ENCODE data around the gene ACAP2.

Gene ACAP2

DNA sequence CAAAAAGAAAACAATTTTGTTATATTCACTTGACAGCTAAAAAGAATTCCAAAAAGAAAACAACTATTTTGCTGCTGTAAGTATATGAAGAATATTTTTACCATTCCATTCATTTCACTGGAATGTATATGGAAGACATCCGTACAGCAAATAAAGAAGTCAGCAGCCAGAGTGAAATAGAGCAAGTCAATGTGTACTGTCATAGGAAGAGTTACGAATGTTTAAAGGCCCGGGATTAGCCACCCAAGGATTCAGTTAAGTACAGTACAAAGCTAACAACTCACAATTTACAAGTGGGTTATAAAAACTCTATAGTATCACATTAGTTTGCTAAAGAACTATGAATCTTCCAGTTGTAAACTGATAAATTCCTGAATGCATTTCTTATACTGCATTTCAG, 157.4 kb downstream of the ACAP2 start:
- DNase-seq: no peak

DNA sequence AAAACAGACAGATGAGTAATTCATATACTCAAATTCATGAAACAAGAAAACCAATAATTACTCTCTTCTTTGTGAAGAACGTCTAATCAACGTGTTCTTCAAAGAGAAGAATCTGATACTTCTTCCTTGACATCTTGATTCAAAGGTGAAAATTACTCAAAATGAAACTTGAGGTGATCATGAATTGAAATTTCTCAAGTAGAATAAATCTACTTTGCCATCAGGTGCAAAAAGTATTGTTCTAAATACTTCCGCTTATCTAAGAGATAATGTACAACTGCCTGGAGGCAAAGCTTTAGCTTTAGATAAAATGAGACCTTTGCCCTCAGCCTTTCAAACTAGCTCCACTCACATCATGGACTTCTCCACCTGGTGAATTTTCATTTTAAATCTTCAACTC, 158.0 kb downstream of the ACAP2 start:
- DNase-seq: no peak

GRCh38 chr3:195282961-195283360, 159.9 kb downstream of the ACAP2 start:
- no peak for DNase-seq

DNA sequence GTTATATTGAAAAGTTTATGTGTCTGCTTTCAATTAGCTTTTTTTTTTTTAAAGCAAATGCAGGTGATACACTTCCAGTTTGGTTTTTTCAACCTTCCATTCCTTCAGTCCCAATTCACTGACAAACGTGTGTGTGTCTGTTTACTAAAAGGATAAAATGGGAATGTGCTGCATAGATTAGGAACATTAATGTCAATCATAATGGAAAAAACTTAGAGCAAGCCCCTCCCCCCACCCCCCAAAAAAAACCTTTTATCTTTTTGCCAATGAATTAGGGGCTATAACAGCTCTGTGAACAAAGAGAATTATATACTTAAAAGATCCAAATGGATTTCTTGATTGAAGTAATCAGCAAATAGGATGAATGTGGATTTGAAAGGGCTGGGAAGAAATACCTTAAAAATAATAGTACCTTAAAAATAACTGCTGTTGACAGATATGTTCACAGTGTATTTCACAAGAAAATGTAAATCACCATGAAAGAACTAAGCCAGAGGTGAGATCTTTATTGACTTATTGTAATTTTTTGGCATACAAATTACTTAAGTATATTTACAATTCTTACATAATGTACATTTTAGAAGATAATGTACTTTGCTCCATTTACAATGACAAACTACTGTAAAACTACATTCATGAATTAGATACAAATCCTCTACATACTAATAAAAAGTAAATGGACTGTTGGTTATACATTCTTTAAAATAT, 168.4 kb downstream of the ACAP2 start:
- DNase-seq: no peak

DNA sequence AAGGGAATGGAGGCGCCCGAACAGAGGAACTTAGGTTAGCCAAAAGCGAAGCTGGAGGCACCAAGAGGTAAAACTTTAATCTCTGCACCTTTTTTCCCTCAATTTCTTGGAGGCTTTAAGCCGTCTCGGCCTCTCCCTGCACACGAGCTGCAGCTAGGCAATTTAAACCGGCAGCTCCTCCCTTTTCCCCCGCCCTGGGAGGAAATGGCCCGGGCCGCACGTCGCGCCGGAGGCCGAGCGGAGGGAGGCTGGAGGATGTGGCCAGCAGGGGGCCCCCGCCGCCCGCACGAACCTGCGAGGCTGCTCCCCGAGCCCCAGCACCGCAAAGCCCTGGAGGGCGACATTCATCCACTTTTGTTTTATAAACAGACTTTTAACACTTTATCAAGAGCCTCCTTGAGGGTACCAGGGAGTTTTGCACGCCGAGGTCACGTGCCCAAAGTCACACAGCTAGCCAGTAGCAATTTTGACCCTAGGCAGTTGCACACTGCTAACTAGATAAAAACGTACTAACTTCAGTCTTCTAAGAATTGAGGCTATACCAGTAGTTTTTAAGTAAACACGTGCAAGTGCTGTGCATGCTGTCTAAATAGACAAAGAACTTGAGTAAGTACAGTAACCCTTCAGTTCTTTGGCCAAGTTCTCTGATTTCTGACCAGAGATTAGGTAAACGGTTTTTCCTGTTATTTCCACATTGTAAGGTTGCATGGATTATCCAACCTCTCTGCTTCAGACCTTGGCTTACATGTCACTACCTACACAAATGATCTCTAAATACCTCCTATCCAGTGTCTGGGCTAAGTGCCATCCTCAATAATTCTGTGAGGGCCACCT, 171.2 kb downstream of the ACAP2 start:
- peak; percentile 77 for DNase-seq

DNA sequence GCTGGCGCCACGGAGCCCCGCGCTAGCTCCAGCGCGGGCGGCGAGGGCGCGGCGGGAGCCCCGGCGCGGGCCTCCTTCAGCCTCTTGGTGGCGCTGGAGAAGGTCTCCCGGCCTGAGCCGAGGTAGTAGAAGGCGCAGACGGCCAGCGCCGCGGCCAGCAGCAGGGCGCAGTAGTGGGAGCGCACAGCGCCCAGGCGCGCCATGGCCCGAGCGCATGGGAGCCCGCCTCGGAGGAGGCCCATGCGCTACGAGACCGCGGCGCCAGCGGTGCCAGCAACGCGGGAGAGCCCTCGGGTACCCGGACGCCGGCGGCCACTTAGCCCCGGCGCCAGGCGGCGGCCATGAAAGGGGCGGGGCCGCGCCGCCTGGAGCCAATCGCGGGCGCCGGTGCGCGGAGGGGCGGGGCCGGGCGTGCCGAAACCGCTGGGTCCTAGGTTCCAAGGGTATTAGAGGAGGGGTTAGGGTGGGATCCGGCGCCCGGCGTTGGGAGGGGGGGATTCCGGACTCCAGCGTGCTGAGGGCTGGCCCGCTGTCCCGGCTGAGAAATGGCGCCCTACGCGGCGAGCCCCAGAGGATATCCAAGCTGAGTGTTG, 171.9 kb downstream of the ACAP2 start, which contains the start of gene XXYLT1:
TSS of gene XXYLT1 (minus strand) at position 343 of the 593 bp plus-strand sequence. CDS start at position 242, 101 bp downstream.
- peak; percentile 79 for DNase-seq

DNA sequence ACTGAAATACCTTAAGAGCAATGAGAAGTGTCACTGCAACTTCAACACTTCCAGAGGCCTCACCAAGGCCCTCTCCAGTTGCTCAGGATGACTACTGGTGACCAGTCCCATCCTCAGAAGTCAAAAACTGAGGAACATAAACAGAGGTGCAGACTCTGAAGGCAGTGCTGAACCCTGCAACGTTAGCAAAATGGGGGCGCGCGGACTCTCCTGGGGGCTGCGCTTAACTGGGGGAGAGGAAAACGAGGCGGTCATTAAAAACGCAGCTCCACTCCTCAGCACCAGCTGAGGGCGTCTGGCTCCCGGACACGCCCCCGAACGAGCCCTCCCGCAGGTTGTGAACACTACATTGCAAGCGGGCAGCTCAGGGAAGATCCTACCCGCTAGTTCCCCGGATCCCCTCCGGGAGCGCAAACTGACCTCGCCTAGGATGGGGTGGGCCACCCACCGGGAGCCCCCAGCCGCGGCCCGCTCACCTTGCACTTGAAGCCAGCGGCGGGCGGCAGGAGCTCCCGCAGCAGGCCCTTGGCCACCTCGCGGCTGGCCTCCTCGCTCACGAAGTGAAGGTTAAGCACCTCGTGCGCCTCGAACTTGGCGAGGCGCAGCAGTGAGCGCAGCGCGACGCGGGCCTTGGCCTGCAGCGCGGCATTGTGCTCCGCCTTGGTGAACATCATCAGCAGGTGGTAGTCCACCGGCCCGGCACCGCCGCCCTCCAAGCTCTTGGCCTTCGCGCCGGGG, 172.6 kb downstream of the ACAP2 start:
- no peak for DNase-seq

DNA sequence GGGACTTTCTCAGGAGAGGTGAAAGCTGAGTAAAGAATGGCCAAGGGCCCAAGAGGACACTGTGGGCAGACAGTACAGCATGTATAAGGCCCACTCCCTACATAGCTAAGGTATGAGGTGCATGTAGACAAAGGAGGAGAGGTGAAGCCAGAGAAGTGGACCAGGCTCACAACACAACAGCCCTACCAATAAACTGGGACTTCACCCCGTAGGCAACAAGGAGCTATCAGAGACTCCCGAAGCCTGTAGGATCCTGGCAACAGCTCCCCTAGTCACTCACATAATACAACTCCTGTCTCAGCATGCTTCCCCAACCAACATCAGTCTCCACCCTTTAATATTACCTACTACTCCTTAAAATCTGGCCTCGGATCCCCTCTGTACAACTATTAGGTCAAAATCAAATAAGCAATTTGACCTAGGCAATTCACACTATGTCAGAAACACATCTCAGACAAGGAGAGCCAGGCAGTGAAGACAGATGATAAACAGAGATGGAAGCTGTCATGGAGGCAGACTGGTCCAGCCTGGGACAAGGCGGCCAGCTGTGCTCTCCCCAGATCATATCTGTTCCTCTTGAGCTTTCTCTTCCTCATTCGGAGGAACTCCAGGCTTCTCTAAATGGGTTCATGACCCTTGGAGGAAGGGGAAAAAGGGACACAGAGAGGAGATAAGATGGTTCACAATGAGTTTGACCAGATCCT, 173.3 kb downstream of the ACAP2 start:
- no peak for DNase-seq

GRCh38 chr3:195268576-195269309, 174.1 kb downstream of the ACAP2 start:
- no peak for DNase-seq

GRCh38 chr3:195267096-195267495, 175.7 kb downstream of the ACAP2 start:
- no peak for DNase-seq

GRCh38 chr3:195266428-195266827, 176.4 kb downstream of the ACAP2 start:
- no peak for DNase-seq

DNA sequence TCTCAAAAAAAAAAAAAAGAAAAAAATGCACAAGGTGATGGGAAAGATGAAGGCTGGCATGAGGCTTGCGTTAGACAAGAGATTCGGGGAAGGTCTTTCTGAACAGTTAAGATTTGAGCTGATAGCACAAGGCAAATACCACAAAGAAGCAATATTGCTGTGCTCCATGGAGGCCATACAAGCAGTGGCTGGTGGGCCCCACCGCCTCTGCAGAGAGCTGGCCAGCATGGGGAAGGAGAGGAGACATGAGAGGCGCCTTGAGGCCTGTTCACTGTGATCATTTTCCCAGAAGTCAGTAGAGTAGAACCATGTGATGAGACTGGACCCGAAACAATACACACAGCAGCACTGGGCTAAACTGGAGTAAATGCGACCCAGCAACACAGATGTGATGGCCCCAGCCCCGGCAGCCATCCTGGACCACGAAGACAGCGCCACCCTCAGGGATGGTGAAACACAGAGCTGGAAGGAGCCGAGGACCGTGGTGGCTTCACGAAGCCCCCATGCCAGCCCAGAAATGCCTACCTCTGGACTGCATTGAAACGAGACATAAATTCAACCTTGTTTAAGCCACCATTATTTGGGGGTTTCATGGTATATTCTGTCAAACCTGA, 177.3 kb downstream of the ACAP2 start:
- DNase-seq: no peak

DNA sequence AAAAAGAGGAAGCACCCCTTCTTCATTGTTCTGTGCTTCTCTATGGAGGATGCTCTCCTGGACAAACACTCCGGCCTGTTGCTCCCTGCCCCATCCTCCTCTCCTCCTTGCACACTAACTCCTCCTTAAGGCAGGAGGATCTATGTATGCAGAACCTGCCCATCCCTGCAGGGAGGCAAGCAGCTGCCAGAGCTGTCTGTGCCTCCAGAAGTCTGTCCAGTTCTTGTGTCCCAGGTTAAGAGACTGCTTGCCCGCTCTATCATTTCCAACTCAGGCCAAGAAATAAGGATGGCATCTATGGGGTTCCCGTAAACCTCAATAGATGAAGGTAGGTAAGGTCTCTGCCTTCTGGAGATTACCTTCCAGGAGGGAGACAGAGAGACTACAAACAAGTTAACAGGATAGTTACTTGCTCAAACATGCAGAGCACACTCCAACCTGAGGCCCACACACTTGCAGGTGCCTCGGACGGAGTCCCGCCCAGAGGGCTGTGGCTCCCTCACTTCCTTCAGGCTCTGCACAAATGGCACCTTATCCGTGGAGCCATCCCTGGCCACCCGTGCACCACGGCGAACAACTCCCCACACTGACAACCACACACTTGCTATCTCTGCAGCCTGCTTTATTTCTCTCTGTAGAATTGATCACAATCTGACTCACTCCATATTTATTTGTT, 178.8 kb downstream of the ACAP2 start:
- no peak for DNase-seq

DNA sequence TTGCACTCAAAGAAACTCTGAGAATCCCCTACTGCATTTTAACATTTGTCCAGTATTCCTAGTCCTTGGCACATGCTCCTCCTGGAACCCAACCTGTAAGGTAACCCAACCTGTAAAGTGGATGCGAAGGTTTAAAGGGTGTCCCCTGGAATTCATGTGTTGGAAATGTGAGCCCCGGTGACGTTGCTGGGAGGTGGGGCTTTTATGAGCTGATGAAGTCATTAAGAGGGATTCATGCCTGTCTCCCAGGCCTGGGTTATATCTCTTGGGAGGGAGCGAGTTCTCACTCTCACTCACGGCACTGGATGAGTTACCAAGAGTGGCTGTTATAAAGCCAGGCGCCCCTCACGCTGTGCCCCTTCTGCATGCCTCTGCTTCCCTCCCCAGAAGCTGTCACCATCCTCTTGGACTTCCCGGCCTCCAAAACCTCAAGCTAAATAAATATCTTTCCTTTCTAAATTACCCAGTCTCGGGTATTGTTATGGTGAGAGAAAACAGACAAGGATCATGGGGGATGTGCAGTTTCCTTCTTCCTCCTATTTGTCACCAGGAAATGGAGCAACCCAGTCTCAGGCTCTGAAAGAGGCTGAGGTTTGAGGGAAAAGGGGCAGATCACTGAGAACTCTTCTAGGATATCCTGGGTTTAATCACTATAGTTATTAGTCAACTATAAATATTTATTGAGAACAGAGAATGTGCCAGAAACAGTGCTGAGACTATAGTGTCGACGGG, 179.5 kb downstream of the ACAP2 start:
- DNase-seq: no peak

GRCh38 chr3:195261925-195262324, 180.9 kb downstream of the ACAP2 start:
- no peak for DNase-seq

GRCh38 chr3:195260280-195260905, 182.4 kb downstream of the ACAP2 start:
- no peak for DNase-seq

GRCh38 chr3:195259475-195260279, 183.1 kb downstream of the ACAP2 start:
- peak; percentile 85 for DNase-seq

DNA sequence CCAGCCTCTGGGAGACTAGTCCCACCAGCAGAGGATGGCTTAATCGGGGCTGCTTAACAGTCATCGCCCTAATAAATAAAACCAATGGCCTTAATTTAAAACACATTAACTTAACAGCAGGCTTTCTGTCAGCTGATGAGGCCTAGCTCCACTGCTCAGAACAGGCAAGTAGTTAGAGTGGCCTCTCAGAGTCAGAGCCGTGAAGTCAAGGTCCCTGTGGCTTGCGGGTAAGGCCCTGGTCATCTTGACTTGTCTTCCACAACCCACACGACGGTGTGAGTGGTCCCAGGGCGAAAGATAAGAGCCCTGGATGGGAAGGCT, 183.7 kb downstream of the ACAP2 start:
- no peak for DNase-seq

Data from effector CD4-positive, alpha-beta T cell (primary cell).